ENCODE data around the gene EMILIN2.

EMILIN2 gene

DNA sequence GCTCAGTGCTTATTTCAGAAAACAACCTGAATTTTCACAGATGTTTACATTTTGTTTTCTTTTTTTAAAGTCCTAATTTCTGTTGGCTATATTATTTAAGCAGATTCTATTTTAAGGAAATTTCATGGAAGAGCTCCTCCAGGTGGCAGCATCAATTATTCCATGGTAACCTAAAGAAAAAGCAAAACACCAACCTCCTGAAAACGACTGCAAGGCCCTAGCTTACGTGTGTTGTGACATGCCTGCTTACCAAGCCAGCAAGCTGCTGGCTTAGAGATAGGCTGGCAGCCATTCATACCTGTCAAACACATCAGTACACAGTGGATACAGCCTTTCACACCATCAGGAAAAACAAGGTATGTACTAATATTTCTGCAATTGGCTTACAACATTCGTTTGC, 101.2 kb downstream of the EMILIN2 start:
- Histone ChIP-seq H3K4me3 (replicated peaks; ENCODE audit: insufficient read depth, low read length) (no peak overlapping the region), H3K27ac (replicated peaks) (no peak overlapping the region), H3K27me3 (ENCODE audit: insufficient read depth, poor library complexity, severe bottlenecking) (no peaks in the 10 kb centered on the region)
- no peak for DNase-seq (ENCODE audit: low read depth in 1 of 2, low spot score in 1 of 2)
- TF ChIP-seq POLR2AphosphoS5 (IDR thresholded peaks at IDR 0.05; ENCODE audit: low read depth) = no peak
- TF ChIP-seq, protein P1, sequence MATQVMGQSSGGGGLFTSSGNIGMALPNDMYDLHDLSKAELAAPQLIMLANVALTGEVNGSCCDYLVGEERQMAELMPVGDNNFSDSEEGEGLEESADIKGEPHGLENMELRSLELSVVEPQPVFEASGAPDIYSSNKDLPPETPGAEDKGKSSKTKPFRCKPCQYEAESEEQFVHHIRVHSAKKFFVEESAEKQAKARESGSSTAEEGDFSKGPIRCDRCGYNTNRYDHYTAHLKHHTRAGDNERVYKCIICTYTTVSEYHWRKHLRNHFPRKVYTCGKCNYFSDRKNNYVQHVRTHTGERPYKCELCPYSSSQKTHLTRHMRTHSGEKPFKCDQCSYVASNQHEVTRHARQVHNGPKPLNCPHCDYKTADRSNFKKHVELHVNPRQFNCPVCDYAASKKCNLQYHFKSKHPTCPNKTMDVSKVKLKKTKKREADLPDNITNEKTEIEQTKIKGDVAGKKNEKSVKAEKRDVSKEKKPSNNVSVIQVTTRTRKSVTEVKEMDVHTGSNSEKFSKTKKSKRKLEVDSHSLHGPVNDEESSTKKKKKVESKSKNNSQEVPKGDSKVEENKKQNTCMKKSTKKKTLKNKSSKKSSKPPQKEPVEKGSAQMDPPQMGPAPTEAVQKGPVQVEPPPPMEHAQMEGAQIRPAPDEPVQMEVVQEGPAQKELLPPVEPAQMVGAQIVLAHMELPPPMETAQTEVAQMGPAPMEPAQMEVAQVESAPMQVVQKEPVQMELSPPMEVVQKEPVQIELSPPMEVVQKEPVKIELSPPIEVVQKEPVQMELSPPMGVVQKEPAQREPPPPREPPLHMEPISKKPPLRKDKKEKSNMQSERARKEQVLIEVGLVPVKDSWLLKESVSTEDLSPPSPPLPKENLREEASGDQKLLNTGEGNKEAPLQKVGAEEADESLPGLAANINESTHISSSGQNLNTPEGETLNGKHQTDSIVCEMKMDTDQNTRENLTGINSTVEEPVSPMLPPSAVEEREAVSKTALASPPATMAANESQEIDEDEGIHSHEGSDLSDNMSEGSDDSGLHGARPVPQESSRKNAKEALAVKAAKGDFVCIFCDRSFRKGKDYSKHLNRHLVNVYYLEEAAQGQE (IDR thresholded peaks at IDR 0.05; ENCODE audit: insufficient replicate concordance, low read depth) = no peak
- TF ChIP-seq SPI1 (IDR thresholded peaks at IDR 0.05; ENCODE audit: borderline replicate concordance, low read depth) = no peak
- no peak for TF ChIP-seq GABPA (IDR thresholded peaks at IDR 0.05; ENCODE audit: low read depth)
- TF ChIP-seq, protein P2, sequence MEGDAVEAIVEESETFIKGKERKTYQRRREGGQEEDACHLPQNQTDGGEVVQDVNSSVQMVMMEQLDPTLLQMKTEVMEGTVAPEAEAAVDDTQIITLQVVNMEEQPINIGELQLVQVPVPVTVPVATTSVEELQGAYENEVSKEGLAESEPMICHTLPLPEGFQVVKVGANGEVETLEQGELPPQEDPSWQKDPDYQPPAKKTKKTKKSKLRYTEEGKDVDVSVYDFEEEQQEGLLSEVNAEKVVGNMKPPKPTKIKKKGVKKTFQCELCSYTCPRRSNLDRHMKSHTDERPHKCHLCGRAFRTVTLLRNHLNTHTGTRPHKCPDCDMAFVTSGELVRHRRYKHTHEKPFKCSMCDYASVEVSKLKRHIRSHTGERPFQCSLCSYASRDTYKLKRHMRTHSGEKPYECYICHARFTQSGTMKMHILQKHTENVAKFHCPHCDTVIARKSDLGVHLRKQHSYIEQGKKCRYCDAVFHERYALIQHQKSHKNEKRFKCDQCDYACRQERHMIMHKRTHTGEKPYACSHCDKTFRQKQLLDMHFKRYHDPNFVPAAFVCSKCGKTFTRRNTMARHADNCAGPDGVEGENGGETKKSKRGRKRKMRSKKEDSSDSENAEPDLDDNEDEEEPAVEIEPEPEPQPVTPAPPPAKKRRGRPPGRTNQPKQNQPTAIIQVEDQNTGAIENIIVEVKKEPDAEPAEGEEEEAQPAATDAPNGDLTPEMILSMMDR (IDR thresholded peaks at IDR 0.05; ENCODE audit: insufficient read depth, low read length) = no peak

DNA sequence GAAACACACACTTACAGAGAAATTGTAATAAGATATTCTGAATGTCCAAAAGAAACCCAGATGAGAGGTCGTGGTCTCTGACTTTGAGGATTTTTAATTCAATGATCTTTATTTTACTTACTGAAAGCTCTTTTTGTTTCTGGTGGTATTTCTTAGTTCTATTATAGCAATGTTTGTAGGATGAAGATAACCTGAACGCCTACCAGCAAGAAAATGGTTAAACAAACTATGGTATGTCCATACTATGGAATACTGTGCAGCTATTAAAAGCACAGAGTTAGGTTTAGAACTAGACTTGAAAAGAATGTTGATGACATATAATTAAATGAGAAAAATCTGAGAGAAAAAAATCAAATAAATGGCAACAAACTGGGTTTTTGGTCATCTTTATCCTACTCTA, 105.8 kb downstream of the EMILIN2 start:
- Histone ChIP-seq H3K27ac (replicated peaks) (no peak overlapping the region), H3K4me3 (replicated peaks; ENCODE audit: insufficient read depth, low read length) (no peak overlapping the region), H3K27me3 (ENCODE audit: insufficient read depth, poor library complexity, severe bottlenecking) (no peaks in the 10 kb centered on the region)
- no peak for DNase-seq (ENCODE audit: low read depth in 1 of 2, low spot score in 1 of 2)
- TF ChIP-seq GABPA (IDR thresholded peaks at IDR 0.05; ENCODE audit: low read depth) (no peak), POLR2AphosphoS5 (IDR thresholded peaks at IDR 0.05; ENCODE audit: low read depth) (no peak), SPI1 (IDR thresholded peaks at IDR 0.05; ENCODE audit: borderline replicate concordance, low read depth) (no peak)
- TF ChIP-seq, protein P1 (IDR thresholded peaks at IDR 0.05; ENCODE audit: insufficient replicate concordance, low read depth) = no peak
- TF ChIP-seq, protein P2 (IDR thresholded peaks at IDR 0.05; ENCODE audit: insufficient read depth, low read length) = no peak

DNA sequence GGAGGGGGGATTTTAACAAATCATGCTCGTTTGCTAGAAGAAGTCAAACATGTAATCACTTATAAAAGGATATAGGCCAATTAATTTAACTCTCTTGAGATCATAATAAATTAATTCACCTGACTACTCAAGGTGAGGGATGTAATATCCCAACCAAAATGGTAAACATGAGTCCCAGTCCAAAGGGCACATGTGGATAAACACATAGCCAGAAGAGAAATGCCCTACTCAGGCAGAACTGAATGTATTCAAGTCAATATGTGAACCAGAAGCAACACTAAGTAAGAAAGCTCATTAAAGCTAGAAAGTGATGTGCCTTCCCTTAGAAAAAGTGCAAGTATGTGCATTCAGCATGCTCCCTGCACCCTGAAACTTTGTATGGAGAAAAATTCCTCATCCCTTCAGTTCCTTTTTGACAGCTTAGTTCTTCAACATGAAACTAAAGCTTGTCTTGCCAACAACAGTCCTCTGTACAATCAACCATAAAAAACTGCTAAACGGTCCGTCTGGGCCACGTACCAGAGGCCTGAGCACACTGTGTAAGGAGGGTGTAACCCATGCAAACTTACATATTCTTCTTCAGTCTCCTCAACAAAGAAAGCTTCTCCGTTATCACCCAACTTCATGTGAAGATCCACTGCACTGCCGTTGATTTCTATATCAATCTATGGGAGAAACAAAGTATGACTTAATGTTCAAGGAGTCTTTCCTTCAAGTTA, 107.3 kb downstream of the EMILIN2 start:
- TF ChIP-seq POLR2AphosphoS5 (IDR thresholded peaks at IDR 0.05; ENCODE audit: low read depth) (no peak), SPI1 (IDR thresholded peaks at IDR 0.05; ENCODE audit: borderline replicate concordance, low read depth) (no peak), GABPA (IDR thresholded peaks at IDR 0.05; ENCODE audit: low read depth) (no peak)
- TF ChIP-seq, protein P1 (IDR thresholded peaks at IDR 0.05; ENCODE audit: insufficient replicate concordance, low read depth) = no peak
- TF ChIP-seq, protein P2 (IDR thresholded peaks at IDR 0.05; ENCODE audit: insufficient read depth, low read length) = no peak
- no peak overlapping the region for H3K27ac ChIP-seq (replicated peaks)
- H3K27me3 ChIP-seq (ENCODE audit: insufficient read depth, poor library complexity, severe bottlenecking) = no peaks in the 10 kb centered on the region

More for the DNA sequence above, 107.3 kb downstream of the EMILIN2 start:
- no peak for DNase-seq (ENCODE audit: low read depth in 1 of 2, low spot score in 1 of 2)
- no peak overlapping the region for H3K4me3 ChIP-seq (replicated peaks; ENCODE audit: insufficient read depth, low read length)

Data from HL-60 (cell line).